ENCODE results near the gene ZPBP2.
"Not testable (repeated sequence)": the region's sequence is repeated elsewhere in the genome, so short reads cannot be mapped to it uniquely, and the experiment has no call there.

The ZPBP2 gene

GRCh38 chr17:39855911-39856649 is 11.9 kb upstream of the ZPBP2 start:
- DNase-seq = not testable (repeated sequence)

DNA sequence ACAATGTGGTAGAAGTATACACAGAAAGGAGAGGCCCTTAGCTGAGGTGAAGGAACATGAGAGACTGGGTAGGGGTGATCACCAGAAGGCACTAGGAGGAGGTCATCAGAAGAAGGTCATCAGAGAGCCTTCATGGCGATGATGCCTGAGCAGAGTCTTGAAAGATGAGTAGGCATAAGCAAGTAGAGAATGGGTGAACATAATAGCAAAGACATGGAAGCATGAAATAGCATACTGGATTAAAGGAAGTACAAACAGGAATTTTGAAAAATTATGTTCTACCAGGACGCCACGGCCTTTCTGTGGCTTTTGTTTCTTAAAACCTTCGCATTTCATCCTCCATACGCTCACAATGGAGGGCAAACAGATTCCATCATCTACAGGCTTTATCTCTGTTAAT is 6.8 kb upstream of the ZPBP2 start:
- DNase-seq = no peak

GRCh38 chr17:39863244-39863917 is 4.6 kb upstream of the ZPBP2 start:
- DNase-seq = no peak

- peak; percentile 50 for DNase-seq
Observed at GRCh38 chr17:39863918-39864746, 3.9 kb upstream of the ZPBP2 start, which contains the start of gene IKZF3. TSS of gene IKZF3 (minus strand) at chr17:39864312. CDS start at chr17:39864126, 186 bp downstream.

DNA sequence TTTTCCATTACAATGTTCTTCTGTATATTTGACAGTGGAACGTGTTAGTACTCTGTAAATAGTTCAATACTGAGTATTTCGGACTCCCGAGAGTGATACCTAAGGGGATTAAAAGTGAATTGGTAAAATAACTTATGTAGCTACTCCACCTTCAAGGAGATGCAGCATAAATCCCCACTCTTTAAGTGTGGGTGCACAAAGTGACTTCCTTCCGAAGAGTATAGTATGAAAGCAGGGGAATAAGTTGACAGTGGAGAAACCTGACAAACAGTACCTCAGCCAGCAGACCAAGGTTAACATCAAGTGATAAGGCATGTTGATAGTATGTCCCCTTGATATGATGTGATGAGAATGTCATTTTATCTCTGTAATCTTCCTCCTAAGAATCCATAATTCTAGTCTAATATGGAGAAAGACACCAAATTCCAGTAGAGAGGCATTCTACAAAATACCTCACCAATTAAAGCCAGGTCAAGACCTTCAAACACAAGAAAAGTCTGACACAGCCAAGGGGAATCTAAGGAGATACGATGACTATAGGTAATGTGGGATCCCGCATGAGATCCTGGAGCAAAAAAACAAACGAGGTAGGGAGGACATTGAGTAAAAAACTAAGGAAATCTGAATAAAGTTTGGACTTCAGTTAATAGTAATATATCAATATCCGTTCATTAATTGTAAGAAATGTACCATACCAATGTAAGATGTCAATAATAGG is 1.8 kb upstream of the ZPBP2 start:
- DNase-seq = no peak

- DNase-seq = no peak
Observed at GRCh38 chr17:39867084-39867879, 720 bp upstream of the ZPBP2 start.

DNA sequence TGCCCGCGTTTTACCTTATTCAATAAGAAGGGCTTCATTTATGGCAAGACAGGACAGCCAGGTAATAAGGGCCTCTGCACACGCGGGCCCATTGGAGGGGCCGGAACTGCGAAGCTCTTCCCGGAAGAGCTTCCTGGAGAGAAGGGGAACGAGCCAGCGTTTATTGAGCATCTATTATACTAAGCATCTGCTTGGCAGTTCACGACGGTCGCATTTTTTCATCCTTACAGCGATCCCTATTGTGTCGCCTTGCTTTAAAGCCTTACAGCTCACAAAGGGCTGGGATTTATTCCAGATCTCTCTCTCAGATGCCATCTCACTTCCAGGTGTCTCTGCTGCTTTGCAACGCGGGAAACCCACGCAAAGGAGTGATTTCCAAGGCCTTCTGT is 546 bp downstream of the ZPBP2 start:
- DNase-seq = no peak

DNA sequence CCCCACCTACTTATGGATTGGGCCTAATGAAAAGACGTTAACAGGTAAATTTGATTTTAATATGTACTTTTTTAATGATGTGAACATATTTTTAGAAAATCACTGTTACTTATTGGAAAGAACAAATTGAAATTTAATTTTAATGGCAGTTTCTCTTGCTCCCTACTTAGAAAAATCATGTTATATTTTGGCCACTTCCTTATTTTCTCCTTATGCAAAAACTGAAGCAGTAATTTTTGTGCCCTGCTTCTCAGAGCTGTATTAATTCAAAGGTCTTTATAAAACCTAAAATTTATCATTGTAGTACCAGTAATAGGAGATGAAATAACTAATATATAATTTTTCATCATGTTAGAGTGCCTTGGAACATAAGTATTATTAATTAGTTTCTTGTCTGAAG is 2.8 kb downstream of the ZPBP2 start:
- DNase-seq = no peak

DNA sequence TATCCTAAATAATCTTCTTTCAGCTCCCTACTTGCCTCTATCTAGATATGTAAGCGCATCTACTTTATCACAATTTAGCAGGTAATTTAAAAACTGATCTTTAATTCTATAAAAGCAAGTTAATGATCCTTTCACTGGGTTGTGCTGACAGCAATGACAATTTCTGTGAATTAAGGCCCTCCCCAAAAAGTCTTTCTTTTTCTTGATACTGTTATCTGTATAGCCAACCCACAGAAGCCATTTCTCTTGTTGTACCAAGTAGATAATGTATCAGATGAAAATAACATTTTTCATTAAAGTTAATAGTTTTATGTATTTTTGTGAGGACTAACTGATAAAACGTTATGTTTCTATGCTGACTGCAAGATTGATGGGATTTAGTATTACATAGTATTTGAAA is 3.8 kb downstream of the ZPBP2 start:
- no peak for DNase-seq

DNA sequence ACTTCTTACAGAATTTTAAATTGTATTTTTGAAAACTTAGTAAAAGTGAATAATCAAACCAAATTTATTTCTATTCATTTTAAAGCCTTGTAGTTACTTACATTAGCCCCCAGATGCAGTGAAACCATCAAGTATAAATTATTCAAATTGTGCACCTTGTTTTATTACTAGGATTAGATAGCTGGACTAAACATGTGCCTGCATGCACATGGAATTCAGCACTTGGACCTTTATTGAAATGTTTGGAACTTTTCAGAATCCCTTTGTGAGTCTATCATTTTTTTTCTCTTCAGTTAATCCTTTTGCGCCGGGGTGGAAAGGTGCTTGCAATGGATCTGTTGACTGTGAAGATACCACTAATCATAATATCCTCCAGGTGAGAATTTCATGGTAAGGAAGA is 4.7 kb downstream of the ZPBP2 start:
- no peak for DNase-seq

DNA sequence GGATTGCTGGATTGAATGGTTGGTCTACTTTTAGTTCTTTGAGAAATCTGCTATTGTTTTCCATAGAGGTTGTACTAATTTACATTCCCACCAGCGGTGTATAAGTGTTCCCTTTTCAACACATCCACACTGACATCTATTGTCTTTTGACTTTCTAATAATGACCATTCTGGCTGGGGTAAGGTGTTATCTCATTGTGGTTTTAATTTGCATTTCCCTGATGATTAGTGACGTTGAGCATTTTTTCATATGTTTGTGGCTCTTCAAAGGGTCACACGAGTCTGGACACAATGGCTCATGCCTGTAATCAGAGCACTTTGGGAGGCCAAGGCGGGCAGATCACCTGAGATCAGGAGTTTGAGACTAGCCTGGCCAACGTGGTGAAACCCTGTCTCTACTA is 18.1 kb downstream of the ZPBP2 start:
- not testable (repeated sequence) for DNase-seq

DNA sequence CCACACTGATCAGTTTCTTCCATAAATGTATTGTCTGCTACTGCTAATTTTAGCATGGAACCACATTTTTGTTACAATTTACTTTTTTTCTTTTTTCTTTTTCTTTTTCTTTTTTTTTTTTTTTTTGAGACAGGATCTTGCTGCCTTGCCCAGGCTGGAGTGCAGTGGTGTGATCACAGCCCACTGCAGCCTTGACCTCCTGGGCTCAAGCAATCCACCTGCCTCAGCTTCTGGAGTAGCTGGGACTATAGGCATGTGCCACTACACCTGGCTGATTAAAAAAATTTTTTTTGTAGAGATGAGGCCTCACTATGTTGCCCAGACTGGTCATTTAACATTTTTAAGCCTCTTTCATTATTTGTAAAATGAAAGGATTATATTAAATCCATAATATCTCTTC is 19.1 kb downstream of the ZPBP2 start:
- DNase-seq = no peak

DNA sequence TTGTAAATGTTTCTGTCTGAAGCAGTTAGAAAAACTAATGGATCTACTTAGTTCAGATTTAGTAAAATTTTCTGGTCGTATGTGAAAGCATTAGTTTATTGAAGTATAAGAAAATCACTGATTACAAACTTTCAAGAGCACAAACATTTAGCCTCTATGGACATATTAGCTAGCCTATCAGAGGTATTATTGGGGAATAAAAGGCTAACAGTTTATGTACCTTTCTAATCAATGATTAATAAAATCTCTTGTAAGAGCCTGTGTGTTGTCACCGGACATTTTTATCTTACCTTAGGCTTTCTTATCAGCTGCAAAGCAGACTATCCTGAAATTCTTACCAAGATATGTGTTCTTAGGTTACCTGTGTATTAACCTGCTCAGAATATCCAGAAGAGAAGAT is 21.2 kb downstream of the ZPBP2 start:
- no peak for DNase-seq

GRCh38 chr17:39894681-39895376 is 26.8 kb downstream of the ZPBP2 start:
- DNase-seq = no peak

GRCh38 chr17:39898088-39898487 is 30.1 kb downstream of the ZPBP2 start:
- DNase-seq = no peak

- no peak for DNase-seq
Observed at GRCh38 chr17:39899215-39899614, 31.2 kb downstream of the ZPBP2 start.

DNA sequence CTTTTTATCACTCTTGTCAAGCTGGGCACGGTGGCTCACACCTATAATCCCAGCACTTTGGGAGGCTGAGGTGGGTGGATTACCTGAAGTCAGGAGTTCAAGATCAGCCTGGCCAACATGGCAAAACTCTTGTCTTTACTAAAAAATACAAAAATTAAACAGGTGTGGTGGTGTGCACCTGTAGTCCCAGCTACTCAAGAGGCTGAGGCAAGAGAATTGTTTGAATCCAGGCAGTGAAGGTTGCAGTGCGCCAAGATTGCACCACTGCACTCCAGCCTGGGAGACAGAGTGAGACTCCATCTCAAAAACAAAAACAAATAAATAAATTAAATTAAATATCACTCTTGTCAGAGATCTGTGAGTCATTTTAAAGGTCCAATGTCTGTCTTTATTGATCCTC is 34.0 kb downstream of the ZPBP2 start:
- DNase-seq = not testable (repeated sequence)

GRCh38 chr17:39903158-39903884 is 35.3 kb downstream of the ZPBP2 start:
- no peak for DNase-seq

DNA sequence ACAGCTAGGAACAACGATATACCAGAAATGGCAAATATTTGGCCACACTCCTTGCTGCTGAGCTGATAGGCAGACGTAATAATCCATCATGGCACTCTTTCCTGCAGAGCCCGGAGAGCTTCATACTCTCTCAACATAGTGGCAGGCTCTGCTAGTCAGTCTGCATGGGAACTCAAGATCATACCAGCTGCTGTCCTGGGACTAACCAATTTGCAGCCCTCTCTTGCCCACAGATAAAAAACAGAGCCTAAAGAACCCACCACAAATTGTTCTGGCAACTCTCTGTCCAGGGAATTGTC is 36.9 kb downstream of the ZPBP2 start:
- no peak for DNase-seq

DNA sequence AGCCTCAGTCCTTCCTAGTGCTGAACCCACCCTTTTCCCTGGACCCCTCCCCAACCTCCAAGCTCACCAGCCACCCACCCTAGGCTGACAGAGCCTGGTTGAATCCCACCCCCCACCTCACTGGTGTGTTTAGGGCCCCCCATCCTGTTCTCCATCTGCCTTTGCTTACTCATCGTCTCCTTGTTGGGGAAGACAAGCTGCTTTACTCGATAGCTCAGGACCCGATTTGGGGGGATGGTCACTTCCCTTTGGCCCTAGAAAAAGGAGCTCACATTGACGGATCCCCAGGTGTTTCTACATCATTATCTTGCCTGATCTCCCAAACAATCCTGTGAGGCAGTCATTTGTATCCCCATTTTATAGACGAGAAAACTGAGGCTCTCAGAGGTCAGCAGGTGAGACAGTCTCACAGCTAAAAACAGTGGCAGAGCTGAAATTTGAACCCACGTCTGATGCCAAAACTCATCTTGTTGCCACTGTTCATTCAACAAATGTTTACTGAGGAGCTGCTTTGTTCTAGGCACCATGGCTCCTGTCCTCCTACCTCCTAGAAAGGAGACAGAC is 40.9 kb downstream of the ZPBP2 start:
- no peak for DNase-seq

DNA sequence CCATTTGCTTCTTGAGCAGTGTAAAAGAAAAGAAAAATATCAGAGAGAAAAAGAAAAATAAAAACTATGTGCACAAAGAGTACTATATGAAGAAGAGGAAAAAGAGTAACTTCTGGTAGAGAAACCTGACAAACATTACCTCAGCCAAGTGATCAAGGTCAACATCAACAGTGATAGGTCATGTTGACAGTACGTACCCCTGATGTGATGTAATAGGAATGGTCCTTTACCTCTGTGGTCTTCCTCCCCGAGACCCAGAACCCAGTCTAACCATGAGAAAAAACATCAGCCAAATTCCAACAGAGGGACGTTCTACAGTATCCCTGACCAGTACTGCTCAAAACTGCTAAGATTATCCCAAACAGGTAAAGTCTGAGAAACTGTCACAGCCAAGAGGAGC is 46.0 kb downstream of the ZPBP2 start:
- no peak for DNase-seq
